Upper lobe of left lung (tissue), 4 donors: ENCODE data around the gene RERE.
"Not testable (repeated sequence)": the region's sequence is repeated elsewhere in the genome, so short reads cannot be mapped to it uniquely, and the experiment has no call there.

ENCODE experiments used
- CTCF ChIP-seq, 6 experiments: fragments of 450-650 bp in 4 of 6; fragments of 200-600 bp in 2 of 6; sonication (generic) in 2 of 6; IDR thresholded peaks; one replicate each; pipeline ENCODE4 v1.5.1; 2016 to 2019; ENCODE audit warnings: antibody characterized with exemption in 6 of 6
- POLR2A ChIP-seq, 4 donors: fragments of 450-650 bp; IDR thresholded peaks; one replicate each; pipeline ENCODE4 v1.5.1; 2016 to 2017; ENCODE audit warnings: antibody characterized with exemption in 4 of 4, mild to moderate bottlenecking in 2 of 4
- POLR2AphosphoS5 ChIP-seq, 2 donors: sonication (generic); formaldehyde crosslinking; IDR thresholded peaks; one replicate each; pipeline ENCODE4 v1.5.1; 2017; ENCODE audit warnings: antibody characterized with exemption in 2 of 2

GRCh38 chr1:8448505-8448904, 368.9 kb downstream of the RERE start:
- not testable (repeated sequence) for TF ChIP-seq POLR2A, CTCF, POLR2AphosphoS5 (IDR thresholded peaks at IDR 0.05)
